HCT116 (cell line): ENCODE results near the gene SETD2. TPM values are rescaled to one million over a fixed set of nuclear protein-coding genes. Genes with fewer than 3 reads are reported as not detected.

ENCODE experiments used
- ATAC-seq: fragments of 200-7000 bp; cut with Tn5 transposase; 2 replicates; pipeline ENCODE4 v1.9.1; 2020; ENCODE audit warnings: mild to moderate bottlenecking, moderate library complexity
- BruUV-seq: library from RNA; stranded (reverse); fragments of 400-500 nt; replicated peaks from 2 replicates; lab custom pipeline; 2021; lab: Mats Ljungman, UMichigan
- CTCF ChIA-PET: fragments of 300-600 bp; sonication (Branson Sonifier 250); formaldehyde crosslinking; loops from one replicate; lab custom pipeline; 2021; ENCODE audit warnings: antibody characterized with exemption; lab: Charles Lee
- POLR2A ChIA-PET: fragments of 300-600, 350-600 bp; sonication (Branson Sonifier 250); formaldehyde crosslinking; loops from one replicate; lab custom pipeline; 2021; ENCODE audit warnings: antibody characterized with exemption; lab: Charles Lee
- RAD21 ChIA-PET, 2 experiments: fragments of 300-600 bp; sonication (Branson Sonifier 250); formaldehyde crosslinking; loops; one replicate each; lab custom pipeline; 2023; ENCODE audit warnings: low total read pairs in 2 of 2; ENCODE audit not compliant: uncharacterized antibody in 2 of 2, unreplicated experiment in 2 of 2, low non-redundant PET in 1 of 2; lab: Charles Lee
- DNase-seq: peaks from one replicate; pipeline ENCODE4 v3.0.0-alpha.2; 2010; ENCODE audit warnings: low read depth, low spot score
- H2AFZ ChIP-seq: fragments of 200-600 bp; shearing (Covaris generic), sonication (generic); 2 replicates; pipeline ENCODE4 v1.6.1; 2017; ENCODE audit warnings: low read depth, mixed run types, mixed read lengths, antibody characterized with exemption, low read length; ENCODE audit not compliant: poor library complexity, severe bottlenecking
- H3K27ac ChIP-seq: 2 replicates; pipeline ENCODE4 v1.5.1; 2012; ENCODE audit warnings: low read depth, low read length
- H3K27me3 ChIP-seq: fragments of 200-600 bp; sonication (generic); 2 replicates; pipeline ENCODE4 v1.6.1; 2016; ENCODE audit warnings: mixed run types, low read length, mixed read lengths; ENCODE audit not compliant: insufficient read depth
- H3K36me3 ChIP-seq, 2 experiments: fragments of 200-500 bp in 1 of 2; fragments of 200-600 bp in 1 of 2; sonication (Bioruptor generic) in 1 of 2; sonication (generic) in 1 of 2; 2 replicates each; pipeline versions ENCODE4 v1.5.1 to v1.6.1; 2014 to 2016; ENCODE audit warnings: low read length in 2 of 2, inconsistent platforms in 1 of 2, mixed read lengths in 1 of 2, mixed run types in 1 of 2; ENCODE audit not compliant: insufficient read depth in 2 of 2, control insufficient read depth in 1 of 2
- H3K4me1 ChIP-seq, 2 experiments: fragments of 200-600 bp in 1 of 2; sonication (generic) in 1 of 2; 2 replicates each; pipeline versions ENCODE4 v1.5.1 to v1.6.1; 2012 to 2017; ENCODE audit warnings: low read length in 2 of 2, inconsistent platforms in 1 of 2, mild to moderate bottlenecking in 1 of 2, mixed read lengths in 1 of 2, mixed run types in 1 of 2, moderate library complexity in 1 of 2; ENCODE audit not compliant: insufficient read depth in 2 of 2, control insufficient read depth in 1 of 2
- H3K4me2 ChIP-seq: fragments of 200-600 bp; sonication (generic); 2 replicates; pipeline ENCODE4 v1.6.1; 2017; ENCODE audit warnings: mixed run types, low read length, mixed read lengths
- H3K4me3 ChIP-seq, 2 experiments: fragments of 200-600 bp in 1 of 2; sonication (generic) in 1 of 2; replicated peaks in 1 of 2; 2 replicates each; pipeline ENCODE4 v1.5.1; 2011 to 2016; ENCODE audit warnings: low read length in 2 of 2, control low read depth in 1 of 2, low read depth in 1 of 2, mild to moderate bottlenecking in 1 of 2, mixed read lengths in 1 of 2, mixed run types in 1 of 2
- H3K79me2 ChIP-seq: fragments of 200-600 bp; sonication (generic); 2 replicates; pipeline ENCODE4 v1.6.1; 2017; ENCODE audit warnings: mild to moderate bottlenecking, mixed run types, low read length, moderate library complexity, mixed read lengths; ENCODE audit not compliant: insufficient read depth
- H3K9ac ChIP-seq: fragments of 200-600 bp; sonication (generic); 2 replicates; pipeline ENCODE4 v1.6.1; 2016; ENCODE audit warnings: low read length, mixed read lengths
- H3K9me2 ChIP-seq: fragments of 200-600 bp; sonication (generic), shearing (Covaris generic); 2 replicates; pipeline ENCODE4 v1.6.1; 2017; ENCODE audit warnings: mixed run types, mild to moderate bottlenecking, moderate library complexity; ENCODE audit not compliant: insufficient read depth
- H3K9me3 ChIP-seq, 2 experiments: fragments of 200-500 bp in 1 of 2; fragments of 200-600 bp in 1 of 2; sonication (Bioruptor generic) in 1 of 2; sonication (generic) in 1 of 2; 2 replicates each; pipeline ENCODE4 v1.6.1; 2014 to 2017; ENCODE audit warnings: low read length in 2 of 2, mixed read lengths in 2 of 2, inconsistent platforms in 1 of 2, low read depth in 1 of 2, mild to moderate bottlenecking in 1 of 2, mixed run types in 1 of 2, moderate library complexity in 1 of 2; ENCODE audit not compliant: control insufficient read depth in 1 of 2, insufficient read depth in 1 of 2
- H4K20me1 ChIP-seq: fragments of 200-600 bp; sonication (generic), shearing (Covaris generic); 2 replicates; pipeline ENCODE4 v1.6.1; 2017; ENCODE audit warnings: mixed run types, mild to moderate bottlenecking, moderate library complexity; ENCODE audit not compliant: insufficient read depth
- CBX3 ChIP-seq: IDR thresholded peaks from 2 replicates; pipeline ENCODE4 v1.6.1; 2012; ENCODE audit warnings: low read depth
- CEBPB ChIP-seq: IDR thresholded peaks from 2 replicates; pipeline ENCODE4 v1.6.1; 2012; ENCODE audit warnings: low read depth
- CTCF ChIP-seq, 3 experiments: fragments of 200-600 bp in 1 of 3; sonication (generic) in 1 of 3; IDR thresholded peaks in 2 of 3; conservative IDR thresholded peaks in 1 of 3; 2 replicates each; pipeline ENCODE4 v1.5.1; 2012 to 2017; ENCODE audit warnings: low read depth in 2 of 3, low read length in 2 of 3, antibody characterized with exemption in 1 of 3, borderline replicate concordance in 1 of 3, control low read depth in 1 of 3, mild to moderate bottlenecking in 1 of 3, mixed read lengths in 1 of 3, mixed run types in 1 of 3, moderate library complexity in 1 of 3; ENCODE audit not compliant: insufficient read depth in 1 of 3
- EGR1 ChIP-seq: IDR thresholded peaks from 2 replicates; pipeline ENCODE4 v1.6.1; 2012; ENCODE audit warnings: low read depth
- ELF1 ChIP-seq: IDR thresholded peaks from 2 replicates; pipeline ENCODE4 v1.6.1; 2012; ENCODE audit warnings: low read depth, borderline replicate concordance
- EZH2 ChIP-seq: fragments of 200-600 bp; sonication (generic); IDR thresholded peaks from 2 replicates; pipeline ENCODE4 v1.6.1; 2017; ENCODE audit warnings: antibody characterized with exemption, mixed run types
- EZH2phosphoT487 ChIP-seq: fragments of 200-600 bp; IDR thresholded peaks from 2 replicates; pipeline ENCODE4 v1.6.1; 2018; ENCODE audit warnings: antibody characterized with exemption, borderline replicate concordance
- FOSL1 ChIP-seq: IDR thresholded peaks from 2 replicates; pipeline ENCODE4 v1.6.1; 2012; ENCODE audit warnings: low read depth
- JUND ChIP-seq: IDR thresholded peaks from 2 replicates; pipeline ENCODE4 v1.6.1; 2012
- MAX ChIP-seq: IDR thresholded peaks from 2 replicates; pipeline ENCODE4 v1.6.1; 2012
- POLR2A ChIP-seq: IDR thresholded peaks from 2 replicates; pipeline ENCODE4 v1.7.0; 2011; ENCODE audit warnings: borderline replicate concordance; ENCODE audit not compliant: insufficient read depth, insufficient read length; ENCODE audit errors: extremely low read depth
- POLR2AphosphoS5 ChIP-seq: IDR thresholded peaks from 2 replicates; pipeline ENCODE4 v1.6.1; 2011; ENCODE audit warnings: mild to moderate bottlenecking, low read depth, low read length, moderate library complexity
- SRF ChIP-seq: IDR thresholded peaks from 2 replicates; pipeline ENCODE4 v1.6.1; 2012; ENCODE audit warnings: low read depth
- TCF7L2 ChIP-seq: IDR thresholded peaks from 2 replicates; pipeline ENCODE4 v1.7.0; 2011; ENCODE audit warnings: borderline replicate concordance, inconsistent platforms; ENCODE audit not compliant: insufficient read depth, insufficient read length; ENCODE audit errors: extremely low read depth
- YY1 ChIP-seq: IDR thresholded peaks from 2 replicates; pipeline ENCODE4 v1.6.1; 2011; ENCODE audit warnings: low read length, low read depth, moderate library complexity, mild to moderate bottlenecking; ENCODE audit not compliant: insufficient replicate concordance; ENCODE audit errors: extremely low read depth
- ZFX ChIP-seq: fragments of 450-650 bp; IDR thresholded peaks from 2 replicates; pipeline ENCODE4 v1.6.1; 2017
- ZNF274 ChIP-seq: fragments of 200-500 bp; sonication (Bioruptor generic); IDR thresholded peaks from 2 replicates; pipeline ENCODE4 v1.6.1; 2014; ENCODE audit warnings: mild to moderate bottlenecking, low read depth, low read length, inconsistent platforms
- intact Hi-C: fragments of 100-400 bp; cut with micrococcal nuclease; formaldehyde crosslinking; loops from 2 replicates; pipeline ENCODE4 v1.10.0; 2022
- total RNA-seq: library from RNA; stranded (reverse); gene quantifications from one replicate; pipeline ENCODE4 v1.2.1, GENCODE V29; 2021; ENCODE audit not compliant: unreplicated experiment
- TF ChIP-seq, protein P1 (sequence below): IDR thresholded peaks from 2 replicates; pipeline ENCODE4 v1.6.1; 2012
- TF ChIP-seq, protein P2 (sequence below): IDR thresholded peaks from 2 replicates; pipeline ENCODE4 v1.6.1; 2011; ENCODE audit warnings: mild to moderate bottlenecking, low read length, moderate library complexity; ENCODE audit not compliant: insufficient replicate concordance; ENCODE audit errors: extremely low read depth
- TF ChIP-seq, protein P3 (sequence below): IDR thresholded peaks from 2 replicates; pipeline ENCODE4 v1.6.1; 2012; ENCODE audit warnings: low read depth

Gene SETD2
- total RNA-seq, 1 experiment from 2014 or later: 33.0 TPM

- Histone ChIP-seq H3K27ac (no peak overlapping the region), H4K20me1 (0 out of 2 replicates have a peak, but pooled peaks cover 3% of the 10 kb centered on the region), H2AFZ (no peak overlapping the region), H3K9me2 (no peaks in the 10 kb centered on the region), H3K27me3 (no peaks in the 10 kb centered on the region), H3K4me3 (no peak overlapping the region), H3K4me1 (no peaks in the 10 kb centered on the region), H3K79me2 (no peaks in the 10 kb centered on the region; the same call in 1 of the 2 replicates), H3K9ac (no peak overlapping the region), H3K4me2 (no peak overlapping the region)
- no TSS peak for BruUV-seq
- RAD21 ChIA-PET: no interaction called here
- DNase-seq: no peak
- intact Hi-C loops: no loop called here
- CTCF ChIA-PET: no interaction called here
- POLR2A ChIA-PET: no interaction called here
- ATAC-seq: no peak
- no peak for TF ChIP-seq ZFX
- TF ChIP-seq EZH2phosphoT487: no peak
- no peak for TF ChIP-seq YY1
- TF ChIP-seq, protein P1, sequence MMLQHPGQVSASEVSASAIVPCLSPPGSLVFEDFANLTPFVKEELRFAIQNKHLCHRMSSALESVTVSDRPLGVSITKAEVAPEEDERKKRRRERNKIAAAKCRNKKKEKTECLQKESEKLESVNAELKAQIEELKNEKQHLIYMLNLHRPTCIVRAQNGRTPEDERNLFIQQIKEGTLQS: no peak
- no peak for TF ChIP-seq MAX
- TF ChIP-seq EZH2: no peak
- TF ChIP-seq CTCF (IDR thresholded peaks at IDR 0.05 in 2 of 3, conservative IDR thresholded peaks at IDR 0.05 in 1 of 3; ENCODE audit: borderline replicate concordance in 1 of 3, insufficient read depth in 1 of 3, low read depth in 2 of 3, low read length in 2 of 3): no peak
- TF ChIP-seq FOSL1: no peak
- no peak for TF ChIP-seq EGR1
- no peak for TF ChIP-seq POLR2AphosphoS5
- TF ChIP-seq, protein P2, sequence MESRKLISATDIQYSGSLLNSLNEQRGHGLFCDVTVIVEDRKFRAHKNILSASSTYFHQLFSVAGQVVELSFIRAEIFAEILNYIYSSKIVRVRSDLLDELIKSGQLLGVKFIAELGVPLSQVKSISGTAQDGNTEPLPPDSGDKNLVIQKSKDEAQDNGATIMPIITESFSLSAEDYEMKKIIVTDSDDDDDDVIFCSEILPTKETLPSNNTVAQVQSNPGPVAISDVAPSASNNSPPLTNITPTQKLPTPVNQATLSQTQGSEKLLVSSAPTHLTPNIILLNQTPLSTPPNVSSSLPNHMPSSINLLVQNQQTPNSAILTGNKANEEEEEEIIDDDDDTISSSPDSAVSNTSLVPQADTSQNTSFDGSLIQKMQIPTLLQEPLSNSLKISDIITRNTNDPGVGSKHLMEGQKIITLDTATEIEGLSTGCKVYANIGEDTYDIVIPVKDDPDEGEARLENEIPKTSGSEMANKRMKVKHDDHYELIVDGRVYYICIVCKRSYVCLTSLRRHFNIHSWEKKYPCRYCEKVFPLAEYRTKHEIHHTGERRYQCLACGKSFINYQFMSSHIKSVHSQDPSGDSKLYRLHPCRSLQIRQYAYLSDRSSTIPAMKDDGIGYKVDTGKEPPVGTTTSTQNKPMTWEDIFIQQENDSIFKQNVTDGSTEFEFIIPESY: no peak
- no peak for TF ChIP-seq SRF
- no peak for TF ChIP-seq CEBPB
- TF ChIP-seq, protein P3, sequence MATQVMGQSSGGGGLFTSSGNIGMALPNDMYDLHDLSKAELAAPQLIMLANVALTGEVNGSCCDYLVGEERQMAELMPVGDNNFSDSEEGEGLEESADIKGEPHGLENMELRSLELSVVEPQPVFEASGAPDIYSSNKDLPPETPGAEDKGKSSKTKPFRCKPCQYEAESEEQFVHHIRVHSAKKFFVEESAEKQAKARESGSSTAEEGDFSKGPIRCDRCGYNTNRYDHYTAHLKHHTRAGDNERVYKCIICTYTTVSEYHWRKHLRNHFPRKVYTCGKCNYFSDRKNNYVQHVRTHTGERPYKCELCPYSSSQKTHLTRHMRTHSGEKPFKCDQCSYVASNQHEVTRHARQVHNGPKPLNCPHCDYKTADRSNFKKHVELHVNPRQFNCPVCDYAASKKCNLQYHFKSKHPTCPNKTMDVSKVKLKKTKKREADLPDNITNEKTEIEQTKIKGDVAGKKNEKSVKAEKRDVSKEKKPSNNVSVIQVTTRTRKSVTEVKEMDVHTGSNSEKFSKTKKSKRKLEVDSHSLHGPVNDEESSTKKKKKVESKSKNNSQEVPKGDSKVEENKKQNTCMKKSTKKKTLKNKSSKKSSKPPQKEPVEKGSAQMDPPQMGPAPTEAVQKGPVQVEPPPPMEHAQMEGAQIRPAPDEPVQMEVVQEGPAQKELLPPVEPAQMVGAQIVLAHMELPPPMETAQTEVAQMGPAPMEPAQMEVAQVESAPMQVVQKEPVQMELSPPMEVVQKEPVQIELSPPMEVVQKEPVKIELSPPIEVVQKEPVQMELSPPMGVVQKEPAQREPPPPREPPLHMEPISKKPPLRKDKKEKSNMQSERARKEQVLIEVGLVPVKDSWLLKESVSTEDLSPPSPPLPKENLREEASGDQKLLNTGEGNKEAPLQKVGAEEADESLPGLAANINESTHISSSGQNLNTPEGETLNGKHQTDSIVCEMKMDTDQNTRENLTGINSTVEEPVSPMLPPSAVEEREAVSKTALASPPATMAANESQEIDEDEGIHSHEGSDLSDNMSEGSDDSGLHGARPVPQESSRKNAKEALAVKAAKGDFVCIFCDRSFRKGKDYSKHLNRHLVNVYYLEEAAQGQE: no peak
- TF ChIP-seq JUND: no peak
- TF ChIP-seq ELF1: no peak
- TF ChIP-seq TCF7L2: no peak
- no peak for TF ChIP-seq POLR2A
- no peak for TF ChIP-seq CBX3
- no peak for TF ChIP-seq ZNF274
- TF ChIP-seq, all 23 proteins: peak for 0
- Histone ChIP-seq H3K36me3 (peaks cover 13 to 16% of the 10 kb centered on the region in 2 experiments; a peak in 3 of 4 replicates), H3K9me3 (no peaks in the 10 kb centered on the region)
These were observed 61.8 kb downstream of the SETD2 start for GRCh38 chr3:47102081-47102600.
